A549 (cell line): ENCODE data around the gene NSMCE1.

ENCODE experiments used
- NR3C1 ChIP-seq: fragments of >200 bp; sonication (Bioruptor Twin); formaldehyde crosslinking; IDR thresholded peaks from 3 replicates; pipeline ENCODE4 v1.6.1; 2017
- TF ChIP-seq, protein P1 (sequence below): fragments of >200 bp; sonication (Bioruptor Twin); formaldehyde crosslinking; IDR thresholded peaks from 3 replicates; pipeline ENCODE4 v1.5.1; 2016

DNA sequence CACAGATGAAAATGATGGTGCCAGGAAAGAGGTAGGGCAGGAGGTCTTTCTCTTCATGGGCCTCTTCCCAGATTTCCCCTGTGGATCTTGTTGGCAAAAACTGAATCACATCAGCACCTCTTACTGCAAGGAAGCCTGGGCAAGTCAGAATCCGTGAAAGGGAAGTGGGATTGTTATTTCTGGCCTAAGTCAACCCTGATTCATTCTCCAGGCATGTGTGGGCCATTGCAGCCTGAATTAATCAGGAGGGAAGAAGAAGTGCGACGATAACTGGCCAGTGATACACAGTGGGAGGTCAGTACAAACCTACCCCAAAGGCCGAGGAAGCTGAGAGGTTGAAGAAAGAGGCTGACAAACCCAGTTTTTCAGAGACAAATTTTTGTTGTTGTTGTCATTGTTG is 17.9 kb upstream of the NSMCE1 start:
- TF ChIP-seq, protein P1, sequence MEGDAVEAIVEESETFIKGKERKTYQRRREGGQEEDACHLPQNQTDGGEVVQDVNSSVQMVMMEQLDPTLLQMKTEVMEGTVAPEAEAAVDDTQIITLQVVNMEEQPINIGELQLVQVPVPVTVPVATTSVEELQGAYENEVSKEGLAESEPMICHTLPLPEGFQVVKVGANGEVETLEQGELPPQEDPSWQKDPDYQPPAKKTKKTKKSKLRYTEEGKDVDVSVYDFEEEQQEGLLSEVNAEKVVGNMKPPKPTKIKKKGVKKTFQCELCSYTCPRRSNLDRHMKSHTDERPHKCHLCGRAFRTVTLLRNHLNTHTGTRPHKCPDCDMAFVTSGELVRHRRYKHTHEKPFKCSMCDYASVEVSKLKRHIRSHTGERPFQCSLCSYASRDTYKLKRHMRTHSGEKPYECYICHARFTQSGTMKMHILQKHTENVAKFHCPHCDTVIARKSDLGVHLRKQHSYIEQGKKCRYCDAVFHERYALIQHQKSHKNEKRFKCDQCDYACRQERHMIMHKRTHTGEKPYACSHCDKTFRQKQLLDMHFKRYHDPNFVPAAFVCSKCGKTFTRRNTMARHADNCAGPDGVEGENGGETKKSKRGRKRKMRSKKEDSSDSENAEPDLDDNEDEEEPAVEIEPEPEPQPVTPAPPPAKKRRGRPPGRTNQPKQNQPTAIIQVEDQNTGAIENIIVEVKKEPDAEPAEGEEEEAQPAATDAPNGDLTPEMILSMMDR: no peak
- no peak for TF ChIP-seq NR3C1
